Gastroesophageal sphincter (tissue), 4 donors: ENCODE measurements around the gene IRX2. TPM values are rescaled to one million over a fixed set of nuclear protein-coding genes. Genes with fewer than 3 reads are reported as not detected.

Source experiments
- ATAC-seq: fragments of 150-250 bp; one replicate; pipeline ENCODE4 v1.9.1; 2016; ENCODE audit warnings: mild to moderate bottlenecking, moderate library complexity
- H3K27ac ChIP-seq, 4 donors: fragments of 200-600 bp; sonication (generic) in 3 of 4; 1 replicate in 3 of 4; 2 replicates in 1 of 4; pipeline ENCODE4 v1.5.1; 2016 to 2019
- H3K27me3 ChIP-seq: fragments of 200-600 bp; sonication (generic); one replicate; pipeline ENCODE4 v1.5.1; 2019
- H3K36me3 ChIP-seq, 2 donors: fragments of 200-600 bp; sonication (generic); one replicate each; pipeline ENCODE4 v1.5.1; 2019; ENCODE audit warnings: control low read depth in 1 of 2
- H3K4me1 ChIP-seq, 3 donors: fragments of 200-600 bp; sonication (generic); 1 replicate in 2 of 3; 2 replicates in 1 of 3; pipeline ENCODE4 v1.5.1; 2016 to 2019; ENCODE audit warnings: control low read depth in 2 of 3
- H3K4me3 ChIP-seq, 2 donors: fragments of 200-600 bp; sonication (generic); one replicate each; pipeline ENCODE4 v1.5.1; 2019; ENCODE audit warnings: mild to moderate bottlenecking in 1 of 2, moderate library complexity in 1 of 2
- H3K9me3 ChIP-seq, 3 donors: fragments of 200-600 bp; sonication (generic); one replicate each; pipeline ENCODE4 v1.5.1; 2017 to 2019; ENCODE audit warnings: control low read depth in 2 of 3
- EP300 ChIP-seq: sonication (generic); formaldehyde crosslinking; IDR thresholded peaks from one replicate; pipeline ENCODE4 v1.6.1; 2017; ENCODE audit warnings: antibody characterized with exemption, mild to moderate bottlenecking
- POLR2A ChIP-seq, 2 donors: fragments of 450-650 bp; IDR thresholded peaks; one replicate each; pipeline ENCODE4 v1.6.1; 2017; ENCODE audit warnings: antibody characterized with exemption in 2 of 2, mild to moderate bottlenecking in 2 of 2, moderate library complexity in 1 of 2
- POLR2AphosphoS5 ChIP-seq: sonication (generic); formaldehyde crosslinking; IDR thresholded peaks from one replicate; pipeline ENCODE4 v1.6.1; 2017; ENCODE audit warnings: antibody characterized with exemption
- WGBS, 2 donors: methylation state at CpG; one replicate each; pipeline ENCODE4 v1.1.5; 2018; ENCODE audit warnings: low coverage in 1 of 2; 5-methylcytosine and 5-hydroxymethylcytosine counted together
- total RNA-seq, 4 donors: library from RNA; depleted of rRNA; stranded (reverse); fragments of >200 nt; gene quantifications; one replicate each; pipeline ENCODE4 v1.1.0, GENCODE V29; 2016
- TF ChIP-seq, protein P1 (sequence below), 4 experiments: fragments of 200-600 bp in 2 of 4; fragments of 450-650 bp in 2 of 4; sonication (generic) in 1 of 4; IDR thresholded peaks; one replicate each; pipeline ENCODE4 v1.5.1; 2017 to 2019; ENCODE audit warnings: antibody characterized with exemption in 4 of 4, mild to moderate bottlenecking in 2 of 4, moderate library complexity in 2 of 4

Gene IRX2
- total RNA-seq, 4 donors from 2014 or later, result 0.81 to 2.6 (median 1.2) TPM; not detected in 1

DNA sequence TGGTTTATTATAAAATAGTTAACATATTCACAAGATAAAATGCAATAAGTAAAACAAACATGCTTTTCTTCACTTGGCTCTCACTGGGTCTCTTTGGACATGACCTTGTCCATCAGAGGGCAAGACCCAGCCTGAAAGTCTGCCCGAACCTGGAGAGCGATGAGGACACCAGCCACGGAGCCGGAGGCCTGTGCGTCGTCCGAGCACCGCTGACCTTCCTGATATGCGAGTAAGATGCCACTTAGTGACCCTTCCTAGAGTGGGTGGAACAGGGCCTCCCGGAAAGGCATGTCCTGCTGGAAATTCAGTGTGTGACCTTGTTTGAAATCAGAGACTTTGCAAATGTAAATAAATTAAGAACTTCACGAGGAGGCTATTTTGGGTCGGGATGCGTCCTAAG is 52.9 kb downstream of the IRX2 start:
- H3K9me3 ChIP-seq, result no peaks in the 10 kb centered on the region
- H3K36me3 ChIP-seq, result no peaks in the 10 kb centered on the region
- ATAC-seq, result no peak
- H3K27me3 ChIP-seq, result peaks cover 41% of the 10 kb centered on the region
- no peak for TF ChIP-seq EP300
- TF ChIP-seq POLR2AphosphoS5, result no peak
- TF ChIP-seq, protein P1, sequence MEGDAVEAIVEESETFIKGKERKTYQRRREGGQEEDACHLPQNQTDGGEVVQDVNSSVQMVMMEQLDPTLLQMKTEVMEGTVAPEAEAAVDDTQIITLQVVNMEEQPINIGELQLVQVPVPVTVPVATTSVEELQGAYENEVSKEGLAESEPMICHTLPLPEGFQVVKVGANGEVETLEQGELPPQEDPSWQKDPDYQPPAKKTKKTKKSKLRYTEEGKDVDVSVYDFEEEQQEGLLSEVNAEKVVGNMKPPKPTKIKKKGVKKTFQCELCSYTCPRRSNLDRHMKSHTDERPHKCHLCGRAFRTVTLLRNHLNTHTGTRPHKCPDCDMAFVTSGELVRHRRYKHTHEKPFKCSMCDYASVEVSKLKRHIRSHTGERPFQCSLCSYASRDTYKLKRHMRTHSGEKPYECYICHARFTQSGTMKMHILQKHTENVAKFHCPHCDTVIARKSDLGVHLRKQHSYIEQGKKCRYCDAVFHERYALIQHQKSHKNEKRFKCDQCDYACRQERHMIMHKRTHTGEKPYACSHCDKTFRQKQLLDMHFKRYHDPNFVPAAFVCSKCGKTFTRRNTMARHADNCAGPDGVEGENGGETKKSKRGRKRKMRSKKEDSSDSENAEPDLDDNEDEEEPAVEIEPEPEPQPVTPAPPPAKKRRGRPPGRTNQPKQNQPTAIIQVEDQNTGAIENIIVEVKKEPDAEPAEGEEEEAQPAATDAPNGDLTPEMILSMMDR (IDR thresholded peaks at IDR 0.05), result no peak
- no peak for TF ChIP-seq POLR2A (IDR thresholded peaks at IDR 0.05)
- 54 to 70% methylated on average over 3 to 13 of the region's 13 CpGs for WGBS, 2 donors
- H3K4me3 ChIP-seq, result no peak overlapping the region
- no peak overlapping the region for H3K27ac ChIP-seq
- H3K4me1 ChIP-seq, result no peaks in the 10 kb centered on the region

DNA sequence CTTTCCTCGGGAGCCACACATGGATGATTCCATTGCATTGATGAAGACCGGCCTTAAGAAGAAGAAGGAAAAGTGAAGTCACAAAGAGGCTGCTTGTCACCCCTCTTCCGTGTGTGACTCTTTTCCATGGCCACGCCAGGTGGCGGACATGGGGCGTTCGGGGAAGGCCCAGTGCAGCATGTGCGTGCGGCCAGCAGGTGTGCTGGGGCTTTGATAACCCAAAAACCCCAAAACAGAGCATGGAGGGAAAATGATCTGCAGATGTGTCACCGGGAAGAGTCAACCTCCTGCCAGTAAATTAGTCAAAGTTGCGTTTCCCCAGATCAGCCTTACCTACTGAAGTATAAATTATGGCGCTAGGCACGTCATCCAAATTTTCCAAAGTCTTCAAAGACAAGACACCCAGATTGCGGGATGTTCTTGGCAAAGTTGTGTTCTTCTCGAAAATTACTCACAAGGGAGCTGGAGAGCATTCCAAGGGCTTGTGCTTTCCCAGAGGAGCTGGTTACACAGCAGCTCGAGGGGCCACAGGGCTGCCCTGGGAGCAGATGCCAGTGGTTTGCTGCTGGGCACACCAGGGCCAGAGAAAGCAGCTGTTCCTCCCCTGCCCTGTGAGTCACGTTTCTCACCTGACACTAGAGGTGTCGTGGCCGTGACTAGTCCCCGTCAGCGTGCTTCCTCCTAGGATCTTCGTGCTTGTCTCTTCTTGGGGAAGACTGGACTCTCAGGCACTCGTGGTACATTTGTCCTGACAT is 53.9 kb downstream of the IRX2 start:
- peaks cover 0 to 2% (median 0%) of the 10 kb centered on the region in 3 donors for H3K9me3 ChIP-seq
- H3K27ac ChIP-seq, result no peak overlapping the region
- H3K27me3 ChIP-seq, result peaks cover 33% of the 10 kb centered on the region
- ATAC-seq, result no peak
- WGBS, 2 donors, result 75 to 78% methylated on average over 6 to 10 of the region's 23 CpGs
- H3K4me3 ChIP-seq, result no peak overlapping the region
- H3K4me1 ChIP-seq, result no peaks in the 10 kb centered on the region
- TF ChIP-seq, protein P1 (IDR thresholded peaks at IDR 0.05), result no peak
- no peak for TF ChIP-seq POLR2AphosphoS5
- no peak for TF ChIP-seq EP300
- no peak for TF ChIP-seq POLR2A (IDR thresholded peaks at IDR 0.05)
- no peaks in the 10 kb centered on the region for H3K36me3 ChIP-seq

DNA sequence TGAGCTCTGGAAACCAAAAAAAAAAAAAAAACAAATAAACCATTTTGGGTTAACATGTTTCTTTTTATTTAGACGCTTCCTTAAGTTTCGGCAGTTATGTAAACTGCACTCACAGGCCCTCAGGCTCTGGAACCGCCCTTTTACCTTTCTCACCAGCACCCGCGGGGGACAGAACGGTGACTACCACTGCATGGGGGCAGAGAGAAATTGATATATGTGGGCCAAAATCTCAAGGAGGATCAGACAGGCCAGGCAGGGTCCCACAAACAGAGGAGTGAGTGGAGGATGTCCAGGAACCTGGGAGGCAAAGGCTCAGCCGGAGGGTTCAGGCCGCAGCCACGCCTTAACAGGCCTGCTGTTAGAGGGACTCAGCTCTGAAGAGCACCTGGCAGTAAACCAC is 54.4 kb downstream of the IRX2 start:
- Histone ChIP-seq H3K27me3 (peaks cover 27% of the 10 kb centered on the region), H3K9me3 (peaks cover 0 to 8% (median 0%) of the 10 kb centered on the region in 3 donors), H3K4me3 (no peak overlapping the region), H3K36me3 (no peaks in the 10 kb centered on the region), H3K27ac (no peak overlapping the region), H3K4me1 (no peaks in the 10 kb centered on the region)
- TF ChIP-seq EP300 (no peak), POLR2AphosphoS5 (no peak), POLR2A (IDR thresholded peaks at IDR 0.05) (no peak)
- TF ChIP-seq, protein P1 (IDR thresholded peaks at IDR 0.05), result no peak
- WGBS, 2 donors, result 66 to 83% methylated on average over 1 to 4 of the region's 9 CpGs
- no peak for ATAC-seq
